ENCODE data around the gene PYM1. TPM values are rescaled to one million over a fixed set of nuclear protein-coding genes. Genes with fewer than 3 reads are reported as not detected.

Gene PYM1
- total and polyA plus RNA-seq, 2 of the 13 experiments (the other 11 are each of a cell fraction or from before 2014, with no cell fraction given): 44.0 to 51.8 TPM

GRCh38 chr12:55915482-55915859 lies 12.2 kb downstream of the PYM1 start:
- DNase-seq (ENCODE audit: low spot score) (no peak), FAIRE-seq (no peak), ATAC-seq (no peak)
- CTCF ChIA-PET (ENCODE audit: low intra/inter-chr PET ratio, low total read pairs): no interaction called here
- no peak overlapping the region for H3K9ac ChIP-seq (ENCODE audit: insufficient read depth, low read depth, low read length)
- 63% methylated on average over 3 of the region's 3 CpGs for WGBS (ENCODE audit: low lambda C conversion rate)
- BruUV-seq (replicated peaks): no TSS peak
- H3K27ac ChIP-seq (ENCODE audit: extremely low read length, insufficient read depth, low read length): no peak overlapping the region
- H3K4me1 ChIP-seq (ENCODE audit: insufficient read depth, low read length): peaks cover 38% of the 10 kb centered on the region
- H3K9me3 ChIP-seq (ENCODE audit: low read length): no peaks in the 10 kb centered on the region
- peaks cover 4% of the 10 kb centered on the region; the same call in 1 of the 2 replicates for H4K20me1 ChIP-seq (ENCODE audit: insufficient read depth, low read length)
- in situ Hi-C loops (cut with HindIII; ENCODE audit: extremely low pct_ligation_motif_present, low pct_unique_long_range_greater_than_20kb): no loop called here
- H3K27me3 ChIP-seq (ENCODE audit: control insufficient read depth in 1 of 2, insufficient read depth in 2 of 2, low read length in 2 of 2): no peaks in the 10 kb centered on the region
- intact Hi-C loops (cut with micrococcal nuclease; ENCODE audit: unreplicated experiment): no loop called here
- no peak overlapping the region for H3K4me2 ChIP-seq (ENCODE audit: low read depth, low read length)
- peaks cover 0 to 36% of the 10 kb centered on the region in 2 experiments; a peak in 4 of 5 replicates for H3K36me3 ChIP-seq (replicated peaks in 1 of 2; ENCODE audit: control insufficient read depth in 1 of 2, insufficient read depth in 2 of 2, low read length in 2 of 2)
- H3K4me3 ChIP-seq (replicated peaks in 1 of 3; ENCODE audit: insufficient read depth in 1 of 3, low read depth in 2 of 3, low read length in 3 of 3): no peak overlapping the region
- H2AFZ ChIP-seq (ENCODE audit: low read length): no peak overlapping the region
- POLR2A ChIA-PET: interaction anchor here (0.9 kb wide), 1 partner anchor 85 kb away, joined by 3 read pairs; no protein-coding TSS in a partner anchor
- no peak for TF ChIP-seq PHF21A (CRISPR knock-in tag; IDR thresholded peaks at IDR 0.05)
- no peak for TF ChIP-seq GABPB1 (CRISPR knock-in tag; IDR thresholded peaks at IDR 0.05)
- TF ChIP-seq EZH2 (conservative IDR thresholded peaks at IDR 0.05; ENCODE audit: low read depth, low read length): no peak
- no peak for TF ChIP-seq MXD3 (CRISPR knock-in tag; IDR thresholded peaks at IDR 0.05)
- no peak for TF ChIP-seq SMAD1 (CRISPR knock-in tag; IDR thresholded peaks at IDR 0.05; ENCODE audit: borderline replicate concordance, low read depth)
- TF ChIP-seq NFKB2 (CRISPR knock-in tag; IDR thresholded peaks at IDR 0.05; ENCODE audit: borderline replicate concordance): no peak
- TF ChIP-seq AHR (CRISPR knock-in tag; IDR thresholded peaks at IDR 0.05): no peak
- no peak for TF ChIP-seq ZBTB21 (CRISPR knock-in tag; IDR thresholded peaks at IDR 0.05)
- TF ChIP-seq KDM5B (CRISPR knock-in tag; IDR thresholded peaks at IDR 0.05; ENCODE audit: borderline replicate concordance): no peak
- no peak for TF ChIP-seq THAP11 (CRISPR knock-in tag; IDR thresholded peaks at IDR 0.05)
- TF ChIP-seq E2F5 (CRISPR knock-in tag; conservative IDR thresholded peaks at IDR 0.05): no peak
- TF ChIP-seq CEBPB (IDR thresholded peaks at IDR 0.05; ENCODE audit: borderline replicate concordance, low read depth, low read length): no peak
- TF ChIP-seq TFDP1 (CRISPR knock-in tag; IDR thresholded peaks at IDR 0.05; ENCODE audit: borderline replicate concordance): no peak
- TF ChIP-seq BCL6 (CRISPR knock-in tag; IDR thresholded peaks at IDR 0.05): no peak
- no peak for TF ChIP-seq ZNF792 (CRISPR knock-in tag; IDR thresholded peaks at IDR 0.05)
- H3K79me2 ChIP-seq (ENCODE audit: insufficient read depth, low read length): peaks cover 60% of the 10 kb centered on the region

All from HepG2 (cell line).